Gastrocnemius medialis (tissue), 4 donors: ENCODE measurements around the gene BACE2.

ENCODE experiments used
- POLR2A ChIP-seq, 2 donors: fragments of 450-650 bp; IDR thresholded peaks; one replicate each; pipeline ENCODE4 v1.6.1; 2017; ENCODE audit warnings: antibody characterized with exemption in 2 of 2, mild to moderate bottlenecking in 2 of 2, moderate library complexity in 2 of 2
- TF ChIP-seq, protein P1 (sequence below), 5 experiments: fragments of 450-650 bp in 3 of 5; fragments of 200-600 bp in 2 of 5; sonication (generic) in 2 of 5; IDR thresholded peaks in 4 of 5; conservative IDR thresholded peaks in 1 of 5; 1 replicate in 4 of 5; 2 replicates in 1 of 5; pipeline ENCODE4 v1.5.1; 2016 to 2019; ENCODE audit warnings: antibody characterized with exemption in 5 of 5, mild to moderate bottlenecking in 3 of 5, moderate library complexity in 3 of 5

DNA sequence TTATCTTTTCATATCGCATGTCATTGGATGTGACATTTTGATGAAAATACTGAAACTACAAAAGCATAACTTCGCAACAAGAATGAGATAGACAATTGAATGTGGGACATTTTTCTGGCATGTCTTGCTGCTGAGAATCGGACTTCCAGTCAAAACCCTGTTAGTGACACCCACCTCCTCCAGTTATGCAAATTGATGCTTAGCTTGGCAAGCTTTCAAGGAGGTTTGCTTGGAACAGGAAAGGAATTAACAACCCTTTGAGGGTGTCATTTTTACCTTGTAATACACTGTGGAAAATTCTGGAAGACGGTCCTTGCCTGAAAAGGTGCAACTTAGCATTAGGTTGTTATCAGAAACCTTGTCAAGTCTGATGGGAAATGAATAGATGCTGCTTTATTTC, 109.9 kb downstream of the BACE2 start:
- TF ChIP-seq, protein P1, sequence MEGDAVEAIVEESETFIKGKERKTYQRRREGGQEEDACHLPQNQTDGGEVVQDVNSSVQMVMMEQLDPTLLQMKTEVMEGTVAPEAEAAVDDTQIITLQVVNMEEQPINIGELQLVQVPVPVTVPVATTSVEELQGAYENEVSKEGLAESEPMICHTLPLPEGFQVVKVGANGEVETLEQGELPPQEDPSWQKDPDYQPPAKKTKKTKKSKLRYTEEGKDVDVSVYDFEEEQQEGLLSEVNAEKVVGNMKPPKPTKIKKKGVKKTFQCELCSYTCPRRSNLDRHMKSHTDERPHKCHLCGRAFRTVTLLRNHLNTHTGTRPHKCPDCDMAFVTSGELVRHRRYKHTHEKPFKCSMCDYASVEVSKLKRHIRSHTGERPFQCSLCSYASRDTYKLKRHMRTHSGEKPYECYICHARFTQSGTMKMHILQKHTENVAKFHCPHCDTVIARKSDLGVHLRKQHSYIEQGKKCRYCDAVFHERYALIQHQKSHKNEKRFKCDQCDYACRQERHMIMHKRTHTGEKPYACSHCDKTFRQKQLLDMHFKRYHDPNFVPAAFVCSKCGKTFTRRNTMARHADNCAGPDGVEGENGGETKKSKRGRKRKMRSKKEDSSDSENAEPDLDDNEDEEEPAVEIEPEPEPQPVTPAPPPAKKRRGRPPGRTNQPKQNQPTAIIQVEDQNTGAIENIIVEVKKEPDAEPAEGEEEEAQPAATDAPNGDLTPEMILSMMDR (IDR thresholded peaks at IDR 0.05 in 4 of 5, conservative IDR thresholded peaks at IDR 0.05 in 1 of 5) = no peak
- TF ChIP-seq POLR2A (IDR thresholded peaks at IDR 0.05) = no peak
